T-helper 1 cell (primary cell): ENCODE data around the gene RXFP4.

Experiments
- DNase-seq, 5 donors: peaks; one replicate each; pipeline ENCODE4 v3.0.0-alpha.2; 2012 to 2020

RXFP4 gene

DNA sequence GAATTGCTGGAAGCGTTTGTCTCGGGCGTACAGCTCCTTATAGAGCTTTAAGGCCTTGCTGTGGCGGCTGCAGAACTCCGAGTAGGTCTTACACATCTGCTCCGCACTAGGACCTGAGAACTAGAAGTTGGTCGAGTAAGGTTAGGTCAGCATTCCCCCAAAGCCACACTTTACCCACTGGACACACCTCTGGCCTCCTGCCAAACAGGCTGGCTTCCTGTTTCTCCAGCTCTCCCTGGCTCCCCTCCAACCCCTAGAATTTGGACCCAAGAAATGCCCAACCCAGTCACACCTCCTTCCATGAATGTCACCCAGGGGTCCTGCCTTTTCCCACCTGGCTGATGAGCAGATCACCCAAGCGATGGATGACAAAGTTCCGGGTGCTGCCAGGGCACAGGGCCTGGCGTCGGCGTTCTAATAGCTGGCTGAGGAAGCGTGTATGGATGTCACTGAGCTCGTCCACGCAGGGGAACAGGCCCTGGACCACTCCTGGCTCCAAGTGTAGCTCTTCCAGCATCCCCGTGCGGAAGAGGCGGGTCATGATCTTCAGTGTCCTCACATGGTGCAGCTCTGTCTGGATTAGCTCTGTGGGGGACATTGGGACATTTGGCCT, 21.3 kb downstream of the RXFP4 start:
- DNase-seq = no peak

- DNase-seq = no peak
These were observed 22.8 kb downstream of the RXFP4 start for GRCh38 chr1:155964193-155964592.

- no peak for DNase-seq
These were observed 24.7 kb downstream of the RXFP4 start for GRCh38 chr1:155966135-155966534.

DNA sequence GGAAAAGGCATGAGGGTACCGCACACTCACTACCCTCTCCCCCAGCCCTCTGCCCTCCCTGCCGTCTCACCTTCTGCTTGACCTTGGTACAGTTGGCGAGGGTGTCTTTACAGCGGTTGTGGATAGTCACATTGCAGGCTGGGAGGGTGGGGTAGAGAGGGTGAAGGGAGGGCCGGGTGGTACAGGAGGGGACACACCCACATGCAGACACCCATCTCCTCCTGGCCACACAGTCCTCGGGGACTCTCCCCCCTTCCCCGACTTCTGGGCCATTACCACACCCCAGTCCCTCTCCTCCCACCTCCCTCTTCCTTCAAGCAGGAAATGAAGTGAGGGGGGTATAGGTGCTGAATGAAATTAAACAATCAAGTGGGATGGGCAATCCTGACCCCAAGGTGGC, 25.3 kb downstream of the RXFP4 start:
- no peak for DNase-seq

- DNase-seq = peak in 1 of 5 donors; percentile 19
These were observed 26.1 kb downstream of the RXFP4 start for GRCh38 chr1:155967341-155968050.

- no peak for DNase-seq
These were observed 26.6 kb downstream of the RXFP4 start for GRCh38 chr1:155968051-155968400.

GRCh38 chr1:155968670-155969069, 27.2 kb downstream of the RXFP4 start:
- no peak for DNase-seq

DNA sequence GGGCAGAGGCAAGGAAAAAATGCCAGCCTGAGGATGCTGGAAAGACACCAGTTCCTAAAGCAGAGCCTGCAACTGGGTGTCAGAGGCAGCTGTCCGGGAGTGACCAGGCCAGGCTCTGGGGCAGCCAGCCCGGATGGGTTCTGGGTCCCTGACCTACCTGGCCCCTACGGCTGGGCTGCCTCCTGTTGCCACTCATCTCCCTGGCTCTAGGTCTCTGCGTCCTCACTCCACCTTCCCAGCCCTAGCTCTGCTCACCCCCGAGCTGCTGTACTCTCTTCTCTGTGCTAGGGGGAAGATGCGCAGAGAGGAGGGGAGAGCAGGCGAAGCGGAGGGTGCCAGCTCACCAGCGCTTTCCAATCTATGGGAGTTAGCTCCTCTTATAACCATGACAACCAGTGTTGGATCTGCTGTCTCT, 27.9 kb downstream of the RXFP4 start:
- no peak for DNase-seq

- peak in 1 of 5 donors; percentile 35 for DNase-seq
These were observed 29.2 kb downstream of the RXFP4 start for GRCh38 chr1:155970531-155971167.

DNA sequence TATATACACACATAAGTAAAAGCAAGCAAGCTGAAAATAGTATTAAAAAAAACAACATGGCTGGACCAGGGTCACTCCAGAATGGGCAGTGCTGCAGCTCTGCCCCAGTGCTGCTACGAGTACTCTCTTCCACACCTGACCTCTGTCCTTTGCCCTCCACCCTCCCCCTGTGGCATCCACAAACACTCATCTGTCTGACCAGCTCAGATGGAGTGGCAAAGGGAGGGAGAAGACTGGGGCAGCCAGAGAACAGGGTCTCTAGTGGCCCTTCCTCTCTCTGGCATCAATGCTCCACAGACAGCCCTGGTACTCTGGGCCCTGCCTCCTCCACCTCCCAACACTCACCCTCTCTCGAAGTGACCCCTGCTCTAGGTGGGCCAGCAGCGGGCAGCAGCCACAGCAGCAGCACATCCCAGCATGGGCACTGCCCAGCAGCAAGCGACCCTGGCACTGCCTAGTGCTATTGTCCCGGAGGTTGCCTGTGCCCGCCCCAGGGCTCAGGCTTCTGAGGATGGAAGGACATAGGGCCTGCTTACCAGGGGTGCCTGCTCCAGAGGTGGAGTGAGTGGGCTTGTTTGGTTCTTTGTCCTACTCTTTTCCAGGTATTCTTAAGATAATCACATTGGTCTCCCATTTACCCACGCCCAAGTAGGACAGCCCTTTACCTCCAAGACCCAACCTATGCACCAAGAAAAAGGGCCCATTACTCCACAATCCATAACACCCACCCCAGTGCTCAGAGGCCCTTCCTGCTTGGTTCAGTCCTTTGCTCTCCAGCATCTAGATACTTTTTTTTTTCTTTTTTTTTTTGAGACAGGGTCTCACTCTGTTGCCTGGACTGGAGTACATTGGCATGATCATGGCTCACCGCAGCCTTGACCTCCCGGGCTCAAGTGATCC, 30.7 kb downstream of the RXFP4 start:
- no peak for DNase-seq

DNA sequence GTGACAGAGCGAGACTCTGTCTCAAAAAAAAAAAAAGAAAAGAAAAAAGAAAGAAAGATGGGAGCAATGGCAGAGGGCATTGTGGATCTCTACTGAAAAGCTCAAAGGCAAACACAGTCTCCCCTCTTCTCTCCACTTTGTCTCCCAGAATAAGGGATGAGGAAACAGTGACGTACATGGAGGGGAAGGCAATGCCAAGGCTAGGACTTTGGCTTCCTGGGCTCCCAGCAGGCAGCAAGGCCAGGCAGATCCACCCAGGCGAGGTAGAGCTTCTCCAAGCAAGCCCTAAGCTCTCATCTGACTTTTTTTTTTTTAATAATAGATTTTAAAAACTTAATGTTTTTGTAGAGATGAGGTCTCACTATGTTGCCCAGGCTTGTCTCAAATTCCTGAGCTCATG, 32.3 kb downstream of the RXFP4 start:
- no peak for DNase-seq

GRCh38 chr1:155974208-155975115, 33.0 kb downstream of the RXFP4 start:
- DNase-seq = no peak

DNA sequence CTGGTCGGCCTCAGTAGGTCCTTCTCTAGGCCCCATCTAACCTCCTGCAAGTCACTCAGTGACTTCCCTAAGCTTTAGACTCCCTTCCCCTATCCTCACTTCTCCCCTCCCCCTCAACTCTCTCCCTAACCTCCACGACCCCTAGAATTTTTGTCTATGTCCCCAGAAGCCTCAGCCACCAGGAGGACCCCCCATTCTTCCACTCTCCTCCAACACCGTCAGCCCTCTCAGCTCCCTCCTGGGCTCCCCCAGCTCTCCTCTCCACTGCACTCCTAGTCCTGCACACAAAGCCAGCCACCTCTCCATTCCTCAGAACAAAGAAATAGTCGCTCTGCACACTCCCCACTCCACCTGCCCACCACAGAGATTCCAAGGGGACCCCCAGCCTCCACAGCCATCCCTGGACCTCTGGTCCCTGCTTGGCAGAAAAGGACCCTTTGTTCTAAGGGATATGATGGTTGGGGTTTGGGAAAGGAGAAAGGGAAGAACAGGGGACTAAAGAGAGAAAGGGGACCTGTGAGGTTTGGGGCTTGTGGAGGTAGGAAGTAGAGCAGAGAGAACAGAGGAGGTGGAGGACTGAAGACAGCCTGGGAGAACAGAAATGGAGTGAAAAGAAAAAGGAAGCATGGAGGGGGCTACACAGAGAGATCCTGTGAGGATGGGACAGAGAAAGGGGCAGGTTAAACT, 34.1 kb downstream of the RXFP4 start:
- no peak for DNase-seq

GRCh38 chr1:155976062-155976912, 34.8 kb downstream of the RXFP4 start:
- peak; percentile 26 to 65 (median 47) for DNase-seq

DNA sequence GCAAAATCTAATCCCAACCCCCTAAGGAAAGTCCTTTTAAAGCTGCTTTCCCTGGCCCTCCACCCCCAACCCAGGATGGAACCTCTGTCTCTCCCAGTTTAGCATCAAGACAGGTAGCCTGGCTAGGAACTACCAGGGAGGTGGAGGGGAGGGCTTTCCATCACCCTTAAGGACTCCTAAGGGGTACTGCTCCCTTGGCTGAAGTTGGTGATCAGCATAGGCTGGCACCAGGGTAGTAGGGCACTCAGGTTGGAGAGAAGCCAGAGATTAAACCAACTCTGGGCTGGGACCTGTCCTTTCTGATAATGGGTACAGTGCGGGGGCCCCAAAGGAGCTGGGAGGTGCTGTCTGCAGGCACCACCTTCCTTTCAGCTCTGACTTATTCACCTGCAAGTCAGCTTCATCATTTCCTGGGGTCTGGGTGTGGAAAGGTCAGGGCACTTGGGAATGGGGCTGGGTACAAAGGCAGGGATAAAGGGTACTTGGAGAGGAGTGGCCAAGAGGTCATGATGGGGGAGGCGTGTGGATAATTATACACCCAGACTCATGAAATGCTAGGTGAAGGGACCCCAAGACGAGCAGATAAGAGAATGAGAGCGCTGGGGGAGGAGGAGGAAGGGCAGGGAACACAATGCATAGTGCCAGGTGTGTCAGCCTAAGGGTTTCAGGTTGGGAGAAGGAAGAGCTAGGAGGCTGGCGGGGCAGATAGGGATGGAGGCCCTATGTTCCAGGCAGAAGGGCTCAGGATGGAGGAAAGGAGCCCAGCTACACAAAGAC, 35.7 kb downstream of the RXFP4 start:
- DNase-seq = no peak

GRCh38 chr1:155977690-155978324, 36.4 kb downstream of the RXFP4 start:
- peak in 4 of 5 donors; percentile 17 to 40 (median 22) for DNase-seq

DNA sequence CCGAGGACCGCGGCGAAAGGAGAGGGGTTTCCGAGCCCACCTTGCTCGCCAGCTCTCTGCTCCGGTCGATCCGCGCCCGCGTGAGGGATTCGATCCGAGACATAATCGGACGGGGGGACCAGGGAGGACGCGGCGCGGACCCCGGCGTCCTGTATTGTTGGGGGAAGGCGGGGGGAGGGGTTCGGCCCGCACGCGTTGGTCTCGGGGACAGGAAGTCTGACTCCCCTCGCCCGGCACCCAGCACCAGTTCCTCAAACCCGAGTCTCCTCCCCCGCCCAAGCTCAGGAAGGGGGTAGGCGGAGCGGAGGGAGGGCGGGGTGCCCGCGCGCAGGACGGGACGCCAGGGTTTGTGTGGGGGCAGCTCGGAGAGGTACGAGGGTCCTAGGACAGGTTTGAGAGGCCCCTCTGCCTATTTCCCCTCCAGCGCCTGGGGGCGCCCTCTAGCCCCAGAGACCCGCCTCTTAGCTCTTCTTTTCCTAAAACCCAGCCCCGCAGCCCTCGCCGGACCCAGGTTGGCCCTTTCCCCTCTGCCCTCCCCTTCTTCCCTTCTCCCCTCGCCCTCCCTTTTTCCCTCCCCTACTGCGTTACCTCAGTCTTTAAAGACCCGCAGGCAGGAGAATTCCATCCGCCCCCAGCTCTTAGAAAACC, 37.0 kb downstream of the RXFP4 start, which contains the start of gene ARHGEF2:
Gene ARHGEF2, minus strand, starts transcription at position 223 of the 648 bp plus-strand sequence. Its CDS starts 120 bp downstream, at position 103.
- peak; percentile 54 to 82 (median 65) for DNase-seq

DNA sequence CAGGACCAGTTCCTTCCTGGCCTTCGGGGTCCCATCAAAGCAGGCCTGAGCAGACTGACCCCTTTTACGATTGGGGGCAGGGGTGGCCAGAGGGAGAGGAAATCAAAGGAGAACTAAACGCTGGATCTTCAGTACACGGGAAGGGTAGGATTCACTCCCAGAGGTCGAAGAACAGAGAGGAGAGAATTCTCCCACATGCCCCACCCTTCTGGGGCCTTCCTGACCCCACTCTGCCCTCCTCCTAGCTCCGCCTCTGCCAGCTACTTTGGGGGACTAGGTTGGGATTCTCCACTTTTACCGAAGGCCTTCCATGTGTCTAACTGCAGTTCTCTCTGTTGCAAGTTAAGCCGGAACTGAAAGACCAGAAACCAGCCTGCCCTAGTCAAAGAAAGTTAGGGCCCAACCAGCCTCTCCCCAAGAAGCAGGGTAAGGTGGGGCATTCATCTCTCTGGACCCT, 37.6 kb downstream of the RXFP4 start:
- DNase-seq = peak in 1 of 5 donors; percentile 25
